HG03025 (cell line): ENCODE results near the gene S1PR1.

Experiments
- ATAC-seq: cut with Tn5 transposase; IDR thresholded peaks from one replicate; pipeline ENCODE4 v1.9.1; 2021; ENCODE audit warnings: mild to moderate bottlenecking, moderate library complexity; ENCODE audit not compliant: unreplicated experiment, low FRiP score

S1PR1 gene

DNA sequence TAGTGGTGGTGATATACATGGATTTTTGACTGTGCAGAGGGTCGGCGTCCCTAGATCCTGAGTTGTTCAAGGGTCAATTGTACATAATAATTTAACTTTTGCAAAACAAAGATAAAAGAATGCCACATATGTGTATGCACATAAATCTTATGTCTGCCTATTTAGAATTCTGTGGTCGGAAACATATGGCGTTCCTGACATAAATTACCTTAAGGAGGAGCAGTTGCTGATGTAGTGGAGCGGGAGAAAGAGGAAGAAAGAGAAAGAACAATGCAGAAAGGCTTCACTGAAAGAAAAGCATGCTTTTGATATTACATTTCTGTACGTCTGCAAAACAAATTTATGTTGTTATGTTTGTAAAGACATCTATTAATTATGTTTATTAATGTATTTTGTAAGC is 40.0 kb downstream of the S1PR1 start:
- no peak for ATAC-seq

DNA sequence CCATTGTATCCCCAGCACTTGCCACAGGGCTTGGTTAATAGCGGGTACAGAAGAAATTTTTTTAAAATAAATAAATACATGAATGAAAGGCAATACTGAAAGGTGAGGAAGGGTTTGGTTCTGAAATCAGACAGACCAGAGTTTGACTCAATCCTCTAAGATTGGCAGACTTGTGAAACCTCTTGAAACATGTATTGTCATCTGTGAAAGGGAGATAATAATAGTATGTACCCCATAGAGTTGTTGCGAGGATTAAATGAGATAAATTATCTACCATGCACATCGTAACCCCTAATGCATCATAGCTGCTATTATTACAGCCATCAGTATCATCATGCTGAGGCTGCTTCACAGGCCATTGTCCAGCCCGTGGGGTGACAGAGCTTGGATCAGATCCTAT is 41.4 kb downstream of the S1PR1 start:
- ATAC-seq, result no peak

DNA sequence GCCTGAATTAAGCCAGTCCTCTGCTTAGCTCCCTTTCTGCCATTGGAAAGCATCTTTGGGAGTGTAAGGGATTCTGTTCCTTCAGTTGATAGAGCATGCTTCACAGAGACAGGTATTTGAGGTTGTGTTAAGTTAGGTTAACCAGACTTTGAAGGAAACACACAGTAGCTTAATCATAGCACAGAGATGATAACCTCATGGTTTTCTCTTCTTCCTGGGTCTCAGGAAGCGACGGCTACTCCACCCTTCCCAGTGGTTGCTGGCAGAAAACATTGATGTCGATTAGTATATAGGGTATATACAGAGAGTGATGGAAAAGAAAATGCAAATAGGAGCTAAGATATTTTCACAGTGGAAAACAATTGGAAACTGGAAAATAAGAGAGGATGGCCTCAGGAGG is 42.0 kb downstream of the S1PR1 start:
- no peak for ATAC-seq

DNA sequence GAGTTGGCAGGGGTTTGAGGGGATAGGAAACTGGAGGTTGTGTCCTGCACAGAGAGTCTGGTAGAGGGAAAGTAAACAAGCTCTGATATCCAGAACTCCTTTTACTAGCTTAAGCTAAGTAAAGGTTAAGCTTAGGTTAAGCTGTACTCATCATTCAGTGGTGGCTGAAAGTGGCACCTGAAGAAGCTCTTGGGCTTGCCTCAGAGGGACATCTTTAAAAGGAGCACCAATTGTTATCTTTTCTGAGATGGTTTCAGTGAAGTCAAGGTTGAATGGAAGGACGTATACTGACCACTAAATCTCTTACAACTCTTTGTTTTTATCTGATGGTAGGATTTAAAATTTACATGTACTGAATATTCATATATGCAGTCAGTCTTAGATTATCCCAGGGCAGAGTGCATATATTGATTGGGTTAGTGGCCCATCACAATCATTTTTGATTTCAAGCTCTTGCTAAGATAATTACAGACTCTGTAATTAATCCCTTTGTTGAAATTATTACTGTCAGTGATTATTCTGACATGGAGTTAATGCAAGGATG is 43.3 kb downstream of the S1PR1 start:
- no peak for ATAC-seq

DNA sequence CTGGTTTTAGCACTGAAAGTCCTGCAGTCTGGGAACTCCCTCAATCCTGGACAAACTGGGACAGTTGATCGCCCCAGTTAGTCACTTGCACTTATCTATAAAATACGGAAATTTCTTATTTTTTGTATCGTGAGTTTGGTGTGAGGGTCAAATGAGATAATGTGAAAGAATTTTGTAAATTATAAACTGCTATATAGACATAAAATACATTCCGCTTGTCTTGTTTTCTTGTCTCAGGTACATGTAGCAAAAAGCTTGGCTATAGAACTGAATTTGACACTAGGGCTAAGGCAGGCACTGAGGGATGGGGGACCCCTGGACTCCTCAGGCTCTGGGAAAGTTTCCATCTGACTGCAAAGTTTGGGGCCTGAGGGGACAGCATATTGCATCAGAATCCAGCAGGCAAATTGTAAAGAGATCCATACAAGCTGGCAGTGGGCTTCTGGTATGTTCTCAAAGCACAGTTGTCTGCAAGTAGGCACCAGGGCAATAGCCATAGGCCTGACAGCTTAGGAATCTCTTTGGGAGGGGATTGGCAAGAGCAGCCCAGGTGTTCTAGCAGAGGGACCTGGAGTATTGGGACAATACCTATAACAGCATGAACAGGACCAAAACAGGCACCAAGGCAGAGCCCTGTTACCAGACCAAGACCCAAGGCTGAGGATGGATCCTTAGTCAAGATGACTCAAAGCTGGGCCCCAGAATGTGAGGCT is 44.3 kb downstream of the S1PR1 start:
- no peak for ATAC-seq

DNA sequence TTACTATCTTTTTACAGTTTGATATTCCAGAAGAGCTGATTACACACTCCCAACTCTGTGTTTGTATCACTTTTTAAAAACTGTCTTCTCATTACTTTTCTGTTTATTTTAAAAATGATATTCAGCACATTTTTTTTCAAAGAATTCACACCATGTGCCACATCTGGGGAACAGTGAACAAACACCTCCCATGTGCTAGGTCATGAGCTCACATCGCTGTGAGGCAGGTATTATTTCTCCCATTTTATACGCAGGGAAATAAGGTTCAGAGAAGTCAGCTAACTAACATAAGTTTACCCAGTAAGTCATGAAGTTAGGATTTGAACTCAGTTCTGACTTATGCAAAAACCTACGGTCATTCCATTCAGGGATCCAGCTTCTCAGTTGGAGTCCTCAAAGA is 44.9 kb downstream of the S1PR1 start:
- no peak for ATAC-seq

DNA sequence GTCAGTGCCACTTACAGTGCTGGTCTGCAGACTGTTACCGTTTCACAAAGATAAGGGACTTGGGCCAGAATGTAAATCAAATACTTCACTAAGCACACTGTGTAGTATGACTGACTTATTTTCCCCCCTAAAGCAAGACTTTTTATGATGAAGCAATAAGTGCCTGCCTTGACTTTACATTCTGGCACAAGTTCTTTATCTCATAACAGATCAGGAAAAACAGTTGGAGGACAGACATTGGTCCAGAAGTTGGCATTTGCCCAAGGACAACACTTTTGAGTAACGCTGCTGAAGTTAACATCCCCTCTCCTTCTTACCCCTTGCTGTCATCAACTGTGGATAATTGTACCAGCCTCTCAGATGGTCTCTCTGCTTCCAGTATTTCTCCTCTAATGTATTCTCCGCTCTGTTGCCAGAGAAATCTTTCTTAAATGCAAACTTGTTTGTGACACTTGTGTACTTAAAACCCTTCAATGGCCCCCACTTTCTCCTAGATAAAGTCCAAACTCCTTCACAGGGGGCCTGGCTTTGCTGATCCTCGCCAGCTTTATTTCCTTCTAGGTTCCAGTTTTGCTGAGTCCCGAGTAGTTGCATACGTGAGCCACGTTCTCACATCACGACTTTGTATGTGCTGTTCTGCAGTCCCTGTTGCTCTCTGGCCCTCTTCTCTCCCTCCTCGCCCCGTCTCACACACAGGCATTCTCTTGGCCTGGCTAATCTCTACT is 45.7 kb downstream of the S1PR1 start:
- no peak for ATAC-seq

DNA sequence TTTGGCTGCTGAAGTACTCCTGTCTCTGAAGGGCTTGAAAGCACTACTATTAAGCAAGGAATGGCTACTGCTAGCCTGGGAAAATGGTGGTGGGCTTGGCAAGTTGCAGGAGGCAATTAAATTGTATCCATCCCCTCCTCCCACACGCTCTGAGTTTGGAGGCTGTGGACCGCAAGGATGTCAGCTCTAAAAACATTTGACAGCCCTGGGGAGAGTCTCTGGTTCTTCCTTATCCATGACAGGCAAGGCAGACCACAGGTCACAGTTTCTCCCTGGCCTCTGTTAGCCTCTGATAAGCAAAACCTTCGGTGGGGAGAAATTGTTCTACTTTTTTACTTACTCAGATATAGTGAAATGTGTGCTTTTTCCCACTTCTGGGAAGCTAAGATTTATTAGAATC is 46.6 kb downstream of the S1PR1 start:
- ATAC-seq, result no peak

DNA sequence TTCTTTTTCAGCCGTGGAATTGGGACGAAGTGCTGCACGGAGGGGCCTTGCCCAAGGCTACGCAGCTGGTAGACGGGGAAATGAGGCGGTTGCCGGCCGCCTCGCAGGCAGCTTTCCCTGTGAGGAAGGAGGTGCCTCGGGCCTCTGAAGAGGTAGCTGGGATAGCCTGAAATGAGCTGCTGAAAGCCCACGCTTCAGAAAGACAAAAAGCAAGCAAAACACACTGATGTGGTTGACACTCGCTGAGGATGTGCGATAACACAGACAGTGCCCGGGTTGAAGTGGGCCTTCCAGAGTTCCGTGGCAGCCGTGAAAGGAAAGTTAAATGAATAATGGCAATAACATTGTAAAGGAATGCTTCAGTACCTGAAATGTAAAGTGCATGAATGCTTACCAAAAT is 47.2 kb downstream of the S1PR1 start:
- ATAC-seq, result no peak

DNA sequence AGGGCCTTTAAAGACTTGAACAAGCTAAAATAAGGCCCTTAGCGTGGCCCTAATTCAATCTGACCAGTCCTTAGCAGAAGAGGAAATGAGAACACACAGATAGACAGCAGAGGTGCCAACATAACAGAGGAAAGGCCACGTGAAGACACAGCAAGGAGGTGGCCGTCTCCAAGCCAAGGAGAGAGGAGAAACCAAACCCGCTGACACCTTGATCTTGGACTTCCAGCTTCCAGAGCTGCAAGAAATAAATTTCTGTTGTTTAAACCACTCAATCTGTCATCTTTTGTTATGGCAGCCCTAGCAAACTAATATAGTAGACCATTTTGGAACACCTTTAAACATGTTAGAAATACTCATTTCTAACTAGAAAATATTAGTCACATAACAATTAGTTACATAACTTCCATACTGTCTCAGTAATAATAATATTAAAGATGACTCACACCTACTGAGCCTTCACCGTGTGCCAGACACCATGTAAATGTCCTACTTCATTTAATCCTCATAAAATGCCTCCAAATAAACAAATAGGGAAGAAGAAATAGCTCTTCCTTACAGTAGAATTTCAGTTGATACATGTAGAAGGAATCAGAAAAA is 47.9 kb downstream of the S1PR1 start:
- no peak for ATAC-seq

DNA sequence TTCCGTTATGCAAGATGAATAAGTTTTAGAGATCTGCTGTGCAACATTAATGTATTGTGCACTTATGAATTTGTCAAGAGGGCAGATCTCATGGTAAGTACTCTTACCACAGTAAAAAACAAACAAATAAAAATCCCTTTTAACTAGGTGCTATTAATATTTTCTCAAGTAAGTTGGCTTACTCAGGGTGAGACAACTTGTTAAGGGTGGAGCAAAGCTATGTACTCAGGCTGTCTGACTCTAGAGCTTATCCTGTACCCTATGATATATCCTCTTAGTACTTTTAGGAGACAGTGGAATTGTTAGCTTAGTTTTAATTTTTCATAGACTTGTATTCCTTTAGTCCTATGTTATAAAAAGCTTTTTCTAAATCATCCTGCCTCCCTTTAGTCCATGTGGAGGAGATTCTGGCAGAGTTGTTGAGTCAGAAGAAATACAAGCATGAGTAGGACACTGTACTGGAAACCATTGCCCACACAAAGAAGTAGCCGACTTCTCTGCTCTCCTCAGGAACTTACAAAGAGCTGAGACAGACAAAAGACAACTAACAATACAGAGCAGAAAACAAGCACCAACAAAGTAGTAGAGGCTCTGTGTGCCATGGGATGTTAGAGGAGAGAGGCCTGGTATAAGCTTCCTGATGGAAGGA is 49.2 kb downstream of the S1PR1 start:
- ATAC-seq, result no peak

DNA sequence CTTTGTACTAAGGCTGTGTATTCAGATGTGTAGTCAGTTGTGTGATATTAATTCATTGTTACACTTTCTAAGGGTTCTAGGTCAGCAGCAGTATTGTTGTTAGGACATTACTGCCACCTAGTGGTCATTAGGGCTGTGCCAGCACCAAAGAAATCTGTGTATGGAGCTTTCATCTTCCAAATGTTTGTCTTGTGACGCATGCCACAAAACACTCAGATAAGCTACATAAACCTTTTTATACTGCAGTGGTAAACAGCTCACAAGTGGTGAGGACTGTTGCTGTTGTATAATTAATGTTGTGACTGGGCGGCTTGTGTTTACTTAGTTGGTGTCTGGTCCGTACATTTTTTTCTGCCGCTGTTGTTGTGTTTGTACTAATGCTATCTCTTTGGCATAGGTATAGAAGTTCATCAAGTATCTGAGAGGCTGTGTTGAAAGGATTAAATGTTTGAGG is 51.7 kb downstream of the S1PR1 start:
- ATAC-seq, result peak; percentile 50

DNA sequence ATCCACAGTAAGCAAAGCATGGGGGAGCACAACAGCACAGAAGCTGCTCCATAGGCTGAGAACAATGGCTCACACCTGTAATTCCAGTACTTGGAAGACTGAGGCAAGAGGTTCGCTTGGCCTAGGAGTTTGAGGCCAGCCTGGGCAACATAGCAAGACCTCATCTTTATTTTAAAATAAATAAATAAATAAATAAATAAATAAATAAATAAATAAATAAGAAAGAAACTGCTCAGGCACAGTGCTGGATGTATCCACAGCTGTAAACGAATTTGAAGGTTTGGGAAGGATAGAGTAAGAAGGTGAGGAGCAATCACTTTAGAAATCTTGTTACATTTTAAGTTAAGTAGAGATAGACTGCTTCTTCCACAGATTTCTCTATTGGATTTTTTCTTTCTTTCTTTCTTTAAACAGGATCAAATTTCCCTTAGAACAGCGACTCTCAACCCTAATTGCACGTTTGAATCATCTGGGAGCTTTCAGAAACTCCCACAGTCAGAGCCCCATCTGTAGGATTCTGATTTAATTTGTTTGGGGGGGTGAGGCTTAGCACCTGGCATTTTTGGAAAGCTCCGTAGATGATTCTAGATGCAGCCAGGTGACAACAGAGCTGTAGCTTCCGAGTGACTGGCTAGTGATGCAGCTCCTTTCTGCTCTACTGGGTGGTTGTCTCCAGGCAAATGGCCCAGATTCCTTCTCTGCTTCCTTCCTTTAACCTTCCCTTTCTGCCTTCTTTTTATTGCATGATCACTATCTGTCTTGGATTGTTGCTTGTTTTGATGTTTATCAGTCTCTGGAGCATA is 53.5 kb downstream of the S1PR1 start:
- ATAC-seq, result no peak
